ENCODE measurements around the gene SH3BGRL2.
"Not testable (repeated sequence)": the region's sequence is repeated elsewhere in the genome, so short reads cannot be mapped to it uniquely, and the experiment has no call there.

Gene SH3BGRL2

GRCh38 chr6:79614326-79615305 lies 16.5 kb upstream of the SH3BGRL2 start:
- DNase-seq (ENCODE audit: low read depth in 2 of 2, low spot score in 1 of 2): no peak

- DNase-seq (ENCODE audit: low read depth in 2 of 2, low spot score in 1 of 2): no peak
Measured at GRCh38 chr6:79617518-79617941, 13.6 kb upstream of the SH3BGRL2 start.

GRCh38 chr6:79618425-79618824 lies 12.7 kb upstream of the SH3BGRL2 start:
- DNase-seq (ENCODE audit: low read depth in 2 of 2, low spot score in 1 of 2): not testable (repeated sequence)

- DNase-seq (ENCODE audit: low read depth in 2 of 2, low spot score in 1 of 2): no peak
Measured at GRCh38 chr6:79621579-79621978, 9.6 kb upstream of the SH3BGRL2 start.

- no peak for DNase-seq (ENCODE audit: low read depth in 2 of 2, low spot score in 1 of 2)
Measured at GRCh38 chr6:79622364-79622763, 8.8 kb upstream of the SH3BGRL2 start.

- no peak for DNase-seq (ENCODE audit: low read depth in 2 of 2, low spot score in 1 of 2)
Measured at GRCh38 chr6:79623106-79623505, 8.0 kb upstream of the SH3BGRL2 start.

- no peak for DNase-seq (ENCODE audit: low read depth in 2 of 2, low spot score in 1 of 2)
Measured at GRCh38 chr6:79625746-79626145, 5.4 kb upstream of the SH3BGRL2 start.

- no peak for DNase-seq (ENCODE audit: low read depth in 2 of 2, low spot score in 1 of 2)
Measured at GRCh38 chr6:79626811-79627210, 4.3 kb upstream of the SH3BGRL2 start.

- DNase-seq (ENCODE audit: low read depth in 2 of 2, low spot score in 1 of 2): no peak
Measured at GRCh38 chr6:79627422-79627821, 3.7 kb upstream of the SH3BGRL2 start.

- DNase-seq (ENCODE audit: low read depth in 2 of 2, low spot score in 1 of 2): no peak
Measured at GRCh38 chr6:79628466-79629288, 2.5 kb upstream of the SH3BGRL2 start.

GRCh38 chr6:79630380-79630882 lies 698 bp upstream of the SH3BGRL2 start:
- DNase-seq (ENCODE audit: low read depth in 2 of 2, low spot score in 1 of 2): no peak

- no peak for DNase-seq (ENCODE audit: low read depth in 2 of 2, low spot score in 1 of 2)
Measured at GRCh38 chr6:79631693-79632172, 604 bp downstream of the SH3BGRL2 start.

GRCh38 chr6:79632580-79632979 lies 1.5 kb downstream of the SH3BGRL2 start:
- no peak for DNase-seq (ENCODE audit: low read depth in 2 of 2, low spot score in 1 of 2)

- DNase-seq (ENCODE audit: low read depth in 2 of 2, low spot score in 1 of 2): no peak
Measured at GRCh38 chr6:79634491-79635231, 3.5 kb downstream of the SH3BGRL2 start.

GRCh38 chr6:79635232-79635543 lies 4.1 kb downstream of the SH3BGRL2 start:
- DNase-seq (ENCODE audit: low read depth in 2 of 2, low spot score in 1 of 2): no peak

- DNase-seq (ENCODE audit: low read depth in 2 of 2, low spot score in 1 of 2): no peak
Measured at GRCh38 chr6:79636673-79637072, 5.5 kb downstream of the SH3BGRL2 start.

GRCh38 chr6:79640146-79641111 lies 9.3 kb downstream of the SH3BGRL2 start:
- no peak for DNase-seq (ENCODE audit: low read depth in 2 of 2, low spot score in 1 of 2)

- no peak for DNase-seq (ENCODE audit: low read depth in 2 of 2, low spot score in 1 of 2)
Measured at GRCh38 chr6:79646006-79646405, 14.9 kb downstream of the SH3BGRL2 start.

GRCh38 chr6:79646561-79646960 lies 15.4 kb downstream of the SH3BGRL2 start:
- DNase-seq (ENCODE audit: low read depth in 2 of 2, low spot score in 1 of 2): no peak

- no peak for DNase-seq (ENCODE audit: low read depth in 2 of 2, low spot score in 1 of 2)
Measured at GRCh38 chr6:79647741-79648140, 16.6 kb downstream of the SH3BGRL2 start.
